AG04450 (cell line): ENCODE results near the gene ZNF391. TPM values are rescaled to one million over a fixed set of nuclear protein-coding genes. Genes with fewer than 3 reads are reported as not detected.

Experiments
- CTCF ChIA-PET: fragments of 300-600, 350-600 bp; formaldehyde crosslinking; extraction: SDS; loops from one replicate; lab custom pipeline; 2022; ENCODE audit warnings: antibody characterized with exemption, inconsistent platforms; lab: Charles Lee
- POLR2A ChIA-PET: fragments of 350-600 bp; formaldehyde crosslinking; extraction: SDS; loops from one replicate; lab custom pipeline; 2021; ENCODE audit warnings: antibody characterized with exemption, inconsistent platforms; lab: Yijun Ruan, JAX
- DNase-seq: peaks from one replicate; pipeline ENCODE4 v3.0.0-alpha.2; 2011; ENCODE audit warnings: low read depth, low spot score
- H3K27ac ChIP-seq: one replicate; pipeline ENCODE4 v1.5.1; 2012; ENCODE audit warnings: low read depth, low read length, control low read depth
- H3K27me3 ChIP-seq: one replicate; pipeline ENCODE4 v1.6.0; 2012; ENCODE audit warnings: low read length; ENCODE audit not compliant: control insufficient read depth, insufficient read depth
- H3K4me3 ChIP-seq: 2 replicates; pipeline ENCODE4 v1.5.1; 2011; ENCODE audit warnings: mild to moderate bottlenecking, low read depth, low read length, control low read depth
- H3K9me3 ChIP-seq: 2 replicates; pipeline ENCODE4 v1.5.1; 2012; ENCODE audit warnings: low read length; ENCODE audit not compliant: control insufficient read depth, insufficient read depth
- CTCF ChIP-seq: IDR thresholded peaks from 2 replicates; pipeline ENCODE4 v1.5.1; 2011; ENCODE audit warnings: low read depth, low read length, control low read depth, inconsistent platforms
- polyA minus RNA-seq: library from RNA; depleted of rRNA, polyadenylated mRNA; stranded (reverse); fragments of >200 nt; gene quantifications from 2 replicates; pipeline ENCODE4 v1.2.3, GENCODE V29; 2011; rRNA and poly(A)+ RNA removed
- polyA plus RNA-seq: library from polyadenylated mRNA; depleted of rRNA; stranded (reverse); fragments of >200 nt; gene quantifications from 2 replicates; pipeline ENCODE4 v1.2.3, GENCODE V29; 2011; rRNA removed

Gene ZNF391
- polyA plus RNA-seq = 0.62 and 1.2 TPM in 2 replicates
- polyA minus RNA-seq = 0.41 and 0.74 TPM in 2 replicates

DNA sequence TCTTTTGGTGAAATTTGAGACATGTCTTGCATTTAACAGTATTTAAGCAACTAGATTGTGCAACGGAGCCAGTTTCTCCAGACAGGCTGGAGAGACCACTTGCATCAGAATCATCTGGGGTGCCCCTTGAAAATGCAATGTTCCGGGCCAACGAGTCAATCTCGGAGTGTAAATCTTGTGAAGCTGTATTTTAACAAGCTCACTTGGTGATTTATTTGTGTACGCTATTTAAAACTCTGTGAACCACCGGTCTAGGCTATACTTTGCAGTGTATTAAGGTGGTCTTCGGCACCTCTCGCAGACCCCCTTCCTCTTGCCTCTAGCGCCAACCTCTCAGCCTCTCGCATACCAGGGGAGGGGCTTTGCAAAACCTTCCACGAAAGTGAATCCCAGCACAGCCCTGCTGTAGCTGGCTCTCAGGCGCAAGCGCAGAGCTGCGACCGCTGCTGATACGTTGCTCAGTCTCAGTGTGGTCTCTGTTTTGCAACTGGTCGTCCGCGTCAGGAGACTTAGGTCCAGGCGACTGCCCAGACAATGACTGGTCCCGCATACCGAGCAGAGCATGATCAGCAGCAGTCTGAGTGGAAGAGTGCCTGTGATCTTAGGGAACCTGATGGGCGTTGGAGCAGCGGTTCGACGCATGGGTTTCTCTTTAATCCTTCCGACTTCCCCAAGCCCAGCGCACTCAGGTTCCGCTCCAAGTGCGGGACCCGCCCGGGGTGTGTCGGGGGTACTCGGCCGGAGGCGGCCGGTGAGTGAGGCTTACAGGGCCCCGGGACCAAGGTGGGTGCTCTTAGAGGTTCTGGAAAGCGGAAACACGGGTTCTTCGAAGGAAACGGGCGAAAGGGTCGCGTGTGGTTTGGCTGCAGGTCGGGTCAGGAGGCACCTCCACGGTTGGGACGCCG is at the start of gene ZNF391:
Gene ZNF391, plus strand, starts transcription at position 467 of the 905 bp plus-strand sequence. CDS start 11,612 bp downstream, outside the sequence.
- POLR2A ChIA-PET = interaction anchor here (0.6 kb wide), 2 partner anchors 85 to 342 kb away, joined by 3 to 4 read pairs; no protein-coding TSS in a partner anchor
- CTCF ChIA-PET = no interaction called here
- Histone ChIP-seq H3K9me3 (peaks cover 9% of the 10 kb centered on the region; the same call in 1 of the 2 replicates), H3K4me3 (peak within 1 kb of the TSS; percentile 85), H3K27me3 (no peaks in the 10 kb centered on the region), H3K27ac (peak within 1 kb of the TSS; percentile 47)
- DNase-seq = peak; percentile 37
- no peak for TF ChIP-seq CTCF

DNA sequence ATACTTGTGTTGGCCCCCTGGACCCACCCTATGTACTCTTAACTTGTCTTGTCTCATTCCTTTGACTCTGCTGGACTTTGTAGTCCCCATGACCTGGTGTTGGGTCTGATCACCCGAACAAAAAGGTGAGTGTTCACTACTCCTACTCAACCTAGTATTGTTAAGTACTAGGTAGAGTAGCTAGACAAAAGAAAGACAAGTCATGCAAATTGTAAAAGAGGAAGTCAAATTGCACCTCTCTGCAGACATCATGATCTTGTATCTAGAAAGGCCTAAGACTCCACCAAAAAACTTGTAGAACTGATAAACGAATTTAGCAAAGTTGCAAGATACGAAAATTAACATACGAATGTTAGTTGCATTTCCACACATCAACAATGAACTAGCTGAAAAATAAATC is 35.7 kb upstream of the ZNF391 start:
- no peaks in the 10 kb centered on the region for H3K27me3 ChIP-seq
- DNase-seq = no peak
- H3K4me3 ChIP-seq = no peak overlapping the region
- ChIA-PET POLR2A (no interaction called here), CTCF (no interaction called here)
- TF ChIP-seq CTCF = no peak
- peaks cover 11% of the 10 kb centered on the region for H3K9me3 ChIP-seq
- no peak overlapping the region for H3K27ac ChIP-seq

- no peak overlapping the region for H3K4me3 ChIP-seq
- no peak for DNase-seq
- ChIA-PET POLR2A (no interaction called here), CTCF (no interaction called here)
- H3K27me3 ChIP-seq = no peaks in the 10 kb centered on the region
- no peak for TF ChIP-seq CTCF
- no peak overlapping the region for H3K27ac ChIP-seq
- H3K9me3 ChIP-seq = no peaks in the 10 kb centered on the region
These were observed 29.8 kb upstream of the ZNF391 start for GRCh38 chr6:27358786-27359185.

DNA sequence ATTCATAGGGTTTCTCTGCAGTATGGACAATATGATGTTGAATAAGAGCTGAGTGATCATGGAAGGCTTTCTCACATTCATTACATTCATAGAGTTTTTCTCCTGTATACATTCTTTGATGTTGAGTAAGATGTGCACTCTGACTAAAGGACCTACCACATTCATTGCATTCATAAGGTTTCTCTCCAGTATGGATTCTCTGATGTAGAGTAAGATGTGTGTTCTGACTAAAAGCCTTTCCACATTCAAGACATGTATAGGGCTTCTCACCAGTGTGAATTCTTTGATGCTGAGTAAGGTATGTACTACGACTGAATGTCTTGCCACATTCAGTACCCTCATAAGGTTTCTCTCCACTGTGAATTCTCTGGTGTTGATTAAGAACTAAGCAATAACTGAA is 29.3 kb upstream of the ZNF391 start:
- Histone ChIP-seq H3K9me3 (no peaks in the 10 kb centered on the region), H3K27ac (no peak overlapping the region), H3K4me3 (no peak overlapping the region), H3K27me3 (no peaks in the 10 kb centered on the region)
- POLR2A ChIA-PET = no interaction called here
- no peak for TF ChIP-seq CTCF
- DNase-seq = no peak
- CTCF ChIA-PET = no interaction called here

GRCh38 chr6:27368202-27368601 is 20.4 kb upstream of the ZNF391 start:
- H3K27ac ChIP-seq = no peak overlapping the region
- ChIA-PET CTCF (interaction anchor here (1.0 kb wide), 1 partner anchor 55 kb away, joined by 3 read pairs; no protein-coding TSS in a partner anchor), POLR2A (no interaction called here)
- peaks cover 16% of the 10 kb centered on the region for H3K9me3 ChIP-seq
- no peak overlapping the region for H3K4me3 ChIP-seq
- DNase-seq = no peak
- no peak for TF ChIP-seq CTCF
- H3K27me3 ChIP-seq = no peaks in the 10 kb centered on the region
